GM21825 (cell line): ENCODE results near the gene CALHM2.
"Not testable (repeated sequence)": the region's sequence is repeated elsewhere in the genome, so short reads cannot be mapped to it uniquely, and the experiment has no call there.

Experiments
- ATAC-seq: cut with Tn5 transposase; IDR thresholded peaks from one replicate; pipeline ENCODE4 v1.9.1; 2021; ENCODE audit warnings: mild to moderate bottlenecking, moderate library complexity; ENCODE audit not compliant: unreplicated experiment

Gene CALHM2

GRCh38 chr10:103419101-103419500 is 33.1 kb downstream of the CALHM2 start:
- ATAC-seq: no peak

GRCh38 chr10:103417601-103418000 is 34.6 kb downstream of the CALHM2 start:
- ATAC-seq: no peak

GRCh38 chr10:103417148-103417469 is 35.1 kb downstream of the CALHM2 start:
- not testable (repeated sequence) for ATAC-seq

- no peak for ATAC-seq
Observed at GRCh38 chr10:103416436-103417147, 35.6 kb downstream of the CALHM2 start.

DNA sequence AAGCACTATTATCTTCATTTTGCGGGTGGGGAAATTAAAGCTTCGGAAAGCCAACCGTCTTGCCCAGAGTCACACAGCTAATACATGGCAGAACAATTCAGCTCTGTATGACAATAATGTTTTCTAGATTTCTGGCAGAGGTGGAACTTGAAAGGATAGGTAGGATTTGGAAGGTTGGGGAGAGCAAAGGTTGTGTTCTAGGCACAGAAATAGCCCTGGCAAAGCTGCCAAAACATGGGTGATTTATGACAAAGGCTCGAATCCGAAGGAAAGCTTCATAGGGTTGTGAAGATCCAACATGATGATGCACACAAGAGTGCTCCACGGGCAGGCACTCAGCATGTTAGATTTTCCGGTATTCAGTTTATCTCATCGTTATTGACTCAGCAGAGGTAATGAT is 36.6 kb downstream of the CALHM2 start:
- ATAC-seq: no peak

DNA sequence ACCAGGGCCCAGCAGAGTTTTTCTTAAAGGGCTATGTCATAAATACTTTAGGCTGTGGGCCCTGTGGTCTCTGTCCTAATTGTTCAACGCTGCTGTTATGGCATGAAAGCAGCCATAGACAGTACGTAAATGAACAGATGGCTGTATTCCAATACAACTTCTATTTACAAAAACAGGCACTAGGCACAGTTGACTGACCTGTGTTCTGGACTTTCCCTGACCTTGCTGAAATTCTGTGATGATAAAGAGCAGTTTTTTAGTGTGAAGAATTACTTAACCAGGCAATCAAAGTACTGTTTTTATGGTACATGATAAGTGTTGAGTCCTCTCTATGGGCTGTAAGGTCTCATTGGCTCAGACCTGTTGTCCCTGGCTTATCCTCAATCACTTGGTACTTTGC is 38.6 kb downstream of the CALHM2 start:
- no peak for ATAC-seq

DNA sequence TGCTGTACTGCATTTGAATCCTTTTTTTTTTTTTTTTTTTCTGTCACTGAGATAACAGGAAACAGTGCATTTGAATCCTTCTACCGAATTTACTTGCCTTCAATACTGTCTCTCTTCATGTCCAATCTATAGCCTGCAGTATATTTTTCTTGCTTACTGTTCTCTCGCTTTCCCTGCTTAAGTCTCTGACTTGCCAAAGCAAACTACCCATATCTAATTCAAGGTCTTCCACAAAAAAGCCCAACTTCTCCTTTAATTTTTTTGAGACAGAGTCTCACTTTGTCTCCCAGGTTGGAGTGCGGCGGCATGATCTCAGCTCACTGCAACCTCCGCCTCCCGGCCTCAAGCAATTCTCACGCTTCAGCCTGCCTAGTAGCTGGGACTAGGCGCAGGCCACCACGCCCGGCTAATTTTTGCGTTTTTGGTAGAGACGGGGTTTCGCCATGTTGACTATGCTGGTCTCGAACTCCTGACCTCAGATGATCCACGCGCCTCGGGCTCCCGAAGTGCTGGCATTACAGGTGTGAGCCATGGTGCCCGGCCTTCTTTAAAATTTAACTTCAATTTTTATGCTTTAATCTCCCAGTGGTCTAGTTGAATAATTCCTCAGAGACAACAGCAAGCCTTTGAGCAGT is 54.9 kb downstream of the CALHM2 start:
- no peak for ATAC-seq

DNA sequence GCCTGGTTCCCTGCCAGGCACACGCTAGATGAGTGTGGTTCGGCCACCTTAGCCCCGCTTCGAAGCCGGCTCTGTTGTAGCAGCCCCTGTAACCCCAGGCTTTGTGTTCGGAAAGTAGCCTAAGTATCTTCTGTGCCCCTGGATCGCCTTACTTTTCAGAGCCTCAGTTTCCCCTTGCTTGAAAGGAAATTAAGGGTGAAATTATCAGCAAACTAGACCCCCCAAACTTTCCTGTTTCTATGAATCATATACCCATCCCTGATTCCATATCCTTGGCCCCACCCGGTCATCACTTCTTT is 55.4 kb downstream of the CALHM2 start:
- no peak for ATAC-seq
